ENCODE results near the gene CPSF7.

CPSF7 gene

DNA sequence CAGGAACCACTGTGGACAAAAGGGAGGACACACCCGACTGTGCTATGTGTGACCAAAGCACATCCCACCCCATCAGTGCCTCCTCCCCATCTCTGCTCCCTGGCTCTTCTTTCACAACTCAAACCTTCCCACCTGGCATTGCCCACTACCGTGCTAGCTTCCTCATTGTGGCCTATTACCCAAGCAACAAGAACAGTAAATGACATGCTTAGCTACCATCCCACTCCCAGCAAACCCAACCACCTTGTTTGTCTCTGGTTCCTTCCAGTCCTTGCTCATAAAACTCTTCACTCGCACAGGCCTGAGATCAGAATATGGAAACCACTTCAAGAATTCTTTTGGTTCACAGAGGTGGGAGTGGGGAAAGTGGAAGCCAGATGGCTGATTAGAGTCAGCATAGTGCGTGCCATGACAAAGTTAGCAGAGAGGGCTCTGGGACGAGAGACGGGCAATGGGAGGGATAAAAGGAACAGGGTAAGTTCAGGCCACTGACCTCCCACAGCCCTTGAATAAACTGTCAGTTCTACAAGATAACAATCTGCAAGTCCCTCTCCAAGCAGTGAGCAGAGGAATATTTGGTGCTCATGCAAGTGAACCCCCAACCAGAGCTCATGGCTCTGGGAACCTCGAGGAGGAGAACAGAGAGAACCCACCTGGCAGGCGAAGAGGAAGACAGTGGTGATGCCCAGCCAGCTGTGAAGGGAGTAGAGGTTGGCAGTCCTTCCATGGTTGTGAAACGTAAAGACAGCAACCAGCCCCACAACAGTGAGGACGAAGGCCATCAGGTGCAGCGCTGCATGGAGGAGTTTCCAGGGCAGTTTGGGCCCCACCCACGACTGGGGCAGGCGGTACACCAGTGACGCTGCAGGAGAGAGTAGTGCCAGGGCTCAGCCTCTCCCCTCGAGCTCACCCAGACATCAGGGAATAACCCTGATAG lies 76.4 kb downstream of the CPSF7 start:
- DNase-seq: no peak
